Activated CD4-positive, alpha-beta memory T cell treated with anti-CD3 and anti-CD28 coated beads for 36 hours (primary cell): Measurements from ENCODE around the gene MPND. TPM values are rescaled to one million over a fixed set of nuclear protein-coding genes. Genes with fewer than 3 reads are reported as not detected.

Source experiments
- CTCF ChIA-PET: fragments of 350-600 bp; sonication (Branson Sonifier 250); formaldehyde crosslinking; loops from one replicate; lab custom pipeline; 2021; ENCODE audit warnings: antibody characterized with exemption, inconsistent platforms; lab: Charles Lee
- POLR2A ChIA-PET: fragments of 350-600 bp; sonication (Branson Sonifier 250); formaldehyde crosslinking; loops from one replicate; lab custom pipeline; 2021; ENCODE audit warnings: antibody characterized with exemption; lab: Charles Lee
- DNase-seq: peaks from one replicate; pipeline ENCODE4 v3.0.0-alpha.2; 2020
- H3K27ac Mint-ChIP-seq: one replicate; pipeline ENCODE4 v1.8.0; 2021; ENCODE audit warnings: mixed read lengths
- H3K27me3 Mint-ChIP-seq: one replicate; pipeline ENCODE4 v1.8.0; 2021; ENCODE audit warnings: mixed read lengths
- H3K36me3 Mint-ChIP-seq: one replicate; pipeline ENCODE4 v1.8.0; 2021; ENCODE audit warnings: mixed read lengths
- H3K4me1 Mint-ChIP-seq: one replicate; pipeline ENCODE4 v1.8.0; 2021; ENCODE audit warnings: low read depth, mixed read lengths
- H3K4me3 Mint-ChIP-seq: one replicate; pipeline ENCODE4 v1.8.0; 2021; ENCODE audit warnings: mild to moderate bottlenecking, mixed read lengths
- H3K9me3 Mint-ChIP-seq: one replicate; pipeline ENCODE4 v1.8.0; 2021; ENCODE audit warnings: mixed read lengths
- intact Hi-C: fragments of 100-400 bp; cut with micrococcal nuclease; formaldehyde crosslinking; loops from one replicate; pipeline ENCODE4 v1.15.1; 2023
- total RNA-seq, 2 experiments: library from RNA; stranded (reverse); gene quantifications; one replicate each; pipeline ENCODE4 v1.2.3, GENCODE V29; 2021

MPND gene
- total RNA-seq, 2 experiments from 2014 or later = 19.6 to 22.6 TPM

DNA sequence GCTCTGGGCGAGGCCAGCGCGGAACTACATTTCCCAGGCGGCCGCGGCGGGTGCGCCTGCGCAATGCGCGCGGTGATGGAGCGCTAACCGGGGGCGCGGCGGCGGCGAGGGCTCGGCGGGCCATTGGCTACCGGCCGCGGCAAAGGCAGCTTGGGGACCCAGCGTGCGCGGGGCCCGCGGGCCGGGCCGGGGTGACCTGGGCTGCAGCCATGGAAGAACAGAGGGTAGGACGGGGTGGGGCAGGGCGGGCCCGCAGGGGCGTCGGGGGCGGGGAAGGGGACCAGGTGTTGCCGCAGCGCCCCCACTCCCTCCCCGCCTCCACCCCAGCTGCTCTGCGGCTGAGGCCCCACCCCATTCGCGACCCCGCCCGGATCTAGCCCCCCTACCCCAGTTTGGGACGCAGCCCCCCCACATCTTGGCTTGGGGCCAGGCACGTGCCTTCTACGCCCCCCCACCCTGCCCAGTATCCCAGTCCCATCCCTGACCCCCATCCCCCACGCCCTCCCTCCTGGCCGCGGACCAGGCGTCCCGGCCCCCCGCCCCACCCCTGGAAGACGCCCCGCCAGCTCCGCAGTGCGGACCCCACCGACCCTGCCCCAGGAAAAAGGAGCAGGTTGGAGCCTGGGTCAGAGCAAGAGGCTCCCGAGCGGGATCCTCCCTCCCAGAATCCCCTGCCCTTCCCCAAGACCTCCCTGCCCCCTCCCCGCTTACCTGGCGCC is 38.7 kb upstream of the MPND start, which contains the start of gene FSD1:
TSS of gene FSD1 (plus strand) at position 61 of the 719 bp plus-strand sequence. CDS start at position 210, 149 bp downstream.
- DNase-seq = peak; percentile 81
- no peak within 1 kb of the TSS for H3K27ac Mint-ChIP-seq
- ChIA-PET CTCF (interaction anchor here (1.0 kb wide), 1 partner anchor 38 kb away, joined by 3 read pairs; no protein-coding TSS in a partner anchor), POLR2A (interaction anchor here (1.5 kb wide), 1 partner anchor 39 kb away, joined by 6 read pairs; the partner anchor contains the start of gene MPND)
- intact Hi-C loops = no loop called here
- H3K9me3 Mint-ChIP-seq = no peaks in the 10 kb centered on the region
- no peaks in the 10 kb centered on the region for H3K36me3 Mint-ChIP-seq
- H3K27me3 Mint-ChIP-seq = no peaks in the 10 kb centered on the region
- peak within 1 kb of the TSS; percentile 50 for H3K4me3 Mint-ChIP-seq
- peaks cover 28% of the 10 kb centered on the region for H3K4me1 Mint-ChIP-seq

DNA sequence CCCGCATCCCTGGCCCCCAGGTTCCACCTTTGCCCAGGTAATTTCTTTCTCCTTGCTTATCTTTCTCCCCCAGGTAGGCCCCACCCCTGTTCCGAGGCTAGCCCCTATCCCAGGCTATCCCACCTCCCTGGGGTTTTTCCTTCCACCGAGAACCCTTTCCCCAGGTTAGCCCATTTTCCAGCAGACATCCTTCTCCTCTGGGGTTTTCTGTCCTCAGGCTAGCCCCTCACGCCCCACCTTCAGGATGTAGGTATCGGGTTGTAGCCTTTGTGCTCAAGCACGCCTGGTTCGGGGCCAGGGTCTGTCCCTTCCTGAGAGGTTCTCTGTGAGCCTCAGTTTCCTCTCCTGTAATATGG is 38.1 kb upstream of the MPND start:
- no peak for DNase-seq
- Mint-ChIP-seq H3K4me3 (peak overlapping the region; percentile 50), H3K9me3 (no peaks in the 10 kb centered on the region), H3K27ac (no peak overlapping the region), H3K27me3 (no peaks in the 10 kb centered on the region), H3K4me1 (peaks cover 28% of the 10 kb centered on the region), H3K36me3 (no peaks in the 10 kb centered on the region)
- ChIA-PET POLR2A (no interaction called here), CTCF (no interaction called here)
- intact Hi-C loops = no loop called here

DNA sequence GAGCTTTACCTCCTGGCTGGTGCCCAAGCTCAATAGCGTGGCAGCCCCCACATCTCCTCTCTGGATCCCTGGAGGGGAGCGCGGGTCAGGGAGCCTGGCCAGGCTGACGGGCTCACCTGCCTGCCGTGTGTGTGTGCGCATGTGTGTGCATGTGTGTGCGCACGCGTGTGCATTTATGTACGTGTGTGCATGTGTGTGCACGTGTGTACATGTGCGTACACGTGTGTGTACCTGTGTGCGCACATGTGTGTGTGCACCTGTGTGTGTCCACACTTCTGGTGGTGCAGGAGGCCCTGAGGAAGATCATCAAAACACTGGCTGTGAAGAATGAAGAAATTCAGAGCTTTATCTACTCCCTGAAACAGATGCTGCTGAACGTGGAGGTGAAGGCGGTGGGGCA is 37.7 kb upstream of the MPND start:
- intact Hi-C loops = no loop called here
- Mint-ChIP-seq H3K4me1 (peaks cover 28% of the 10 kb centered on the region), H3K27ac (no peak overlapping the region), H3K9me3 (no peaks in the 10 kb centered on the region), H3K4me3 (peak overlapping the region; percentile 50), H3K27me3 (no peaks in the 10 kb centered on the region), H3K36me3 (no peaks in the 10 kb centered on the region)
- ChIA-PET POLR2A (no interaction called here), CTCF (no interaction called here)
- DNase-seq = no peak

DNA sequence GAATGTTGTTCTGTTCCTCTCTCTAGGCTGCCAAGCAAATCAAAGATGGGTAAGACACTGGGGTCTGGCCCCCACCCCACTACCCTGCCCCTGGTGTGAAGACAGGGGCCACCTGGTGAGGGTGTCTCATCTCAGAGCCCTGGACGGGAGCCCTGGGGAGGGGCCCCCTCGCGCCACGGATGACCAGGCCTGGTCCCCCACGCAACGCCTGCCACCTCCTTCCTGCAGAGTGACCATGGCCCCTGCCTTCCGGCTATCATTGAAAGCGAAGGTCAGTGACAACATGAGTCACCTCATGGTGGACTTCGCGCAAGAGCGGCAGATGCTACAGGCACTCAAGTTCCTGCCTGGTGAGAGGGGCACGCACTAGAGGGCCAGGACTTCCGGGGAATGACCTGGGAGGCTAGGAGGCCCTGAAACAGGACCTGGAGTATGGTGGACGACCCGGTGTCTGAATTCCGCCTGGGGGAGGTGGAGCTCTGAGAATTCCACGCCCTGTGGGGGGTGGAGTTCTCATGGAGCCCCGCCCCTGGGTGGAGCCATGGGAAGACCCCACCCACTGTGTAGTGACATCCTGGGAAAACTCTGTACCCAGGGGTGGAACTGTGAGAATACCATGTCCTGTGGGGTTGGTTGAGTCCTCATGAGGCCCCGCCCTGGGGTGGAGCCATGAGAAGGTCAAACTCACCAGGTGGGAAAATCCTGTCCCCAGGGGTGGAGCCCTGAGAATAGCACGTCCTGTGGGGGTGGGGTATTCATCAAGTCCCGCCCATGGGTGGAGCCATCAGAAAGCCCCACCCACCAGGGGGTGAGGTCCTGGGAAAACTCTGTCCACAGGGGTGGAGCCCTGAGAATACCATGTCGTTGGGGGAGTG is 32.9 kb upstream of the MPND start:
- H3K27ac Mint-ChIP-seq = no peak overlapping the region

DNA sequence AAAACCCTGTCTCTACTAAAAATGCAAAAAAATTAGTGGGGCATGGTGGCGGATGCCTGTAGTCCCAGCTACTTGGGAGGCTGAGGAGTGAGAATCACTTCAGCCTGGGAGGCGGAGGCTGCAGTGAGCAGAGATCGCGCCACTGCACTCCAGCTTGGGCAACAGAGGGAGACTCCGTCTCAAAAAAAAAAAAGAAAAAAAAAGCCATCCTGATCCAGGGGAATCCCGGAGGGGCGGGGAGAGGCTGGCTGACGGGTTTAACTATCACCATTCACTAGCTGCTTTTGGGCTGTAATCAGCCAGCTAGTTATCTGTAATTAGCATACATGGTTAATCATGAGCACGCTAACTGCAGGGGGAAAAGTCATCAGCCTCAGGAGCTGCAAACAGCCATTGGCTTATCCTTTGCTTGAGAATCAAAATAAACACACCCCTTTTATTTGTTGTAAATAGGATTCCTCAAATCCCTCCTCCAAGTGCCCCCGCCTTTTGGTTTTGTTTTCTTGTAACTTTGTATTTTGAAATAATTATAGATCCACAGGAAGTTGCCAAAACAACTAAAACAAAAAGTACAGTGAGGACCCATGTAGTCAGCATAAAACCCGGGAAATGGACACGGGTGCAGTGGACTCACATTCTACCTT is 29.4 kb upstream of the MPND start:
- ChIA-PET POLR2A (no interaction called here), CTCF (interaction anchor here (1.0 to 1.7 kb wide), 2 partner anchors 29 to 39 kb away, joined by 4 to 5 read pairs; partner anchors contain the start of gene MPND)
- no peak overlapping the region for H3K27ac Mint-ChIP-seq
- no peaks in the 10 kb centered on the region for H3K27me3 Mint-ChIP-seq
- no peak for DNase-seq
- H3K4me1 Mint-ChIP-seq = no peaks in the 10 kb centered on the region
- no peak overlapping the region for H3K4me3 Mint-ChIP-seq
- no peaks in the 10 kb centered on the region for H3K36me3 Mint-ChIP-seq
- no peaks in the 10 kb centered on the region for H3K9me3 Mint-ChIP-seq
- intact Hi-C loops = no loop called here

More for the DNA sequence above, 32.9 kb upstream of the MPND start:
- Mint-ChIP-seq H3K4me3 (no peak overlapping the region), H3K4me1 (peaks cover under 1% of the 10 kb centered on the region), H3K36me3 (no peaks in the 10 kb centered on the region), H3K9me3 (no peaks in the 10 kb centered on the region), H3K27me3 (no peaks in the 10 kb centered on the region)
- POLR2A ChIA-PET = no interaction called here
- intact Hi-C loops = no loop called here
- CTCF ChIA-PET = no interaction called here
- DNase-seq = peak; percentile 21

DNA sequence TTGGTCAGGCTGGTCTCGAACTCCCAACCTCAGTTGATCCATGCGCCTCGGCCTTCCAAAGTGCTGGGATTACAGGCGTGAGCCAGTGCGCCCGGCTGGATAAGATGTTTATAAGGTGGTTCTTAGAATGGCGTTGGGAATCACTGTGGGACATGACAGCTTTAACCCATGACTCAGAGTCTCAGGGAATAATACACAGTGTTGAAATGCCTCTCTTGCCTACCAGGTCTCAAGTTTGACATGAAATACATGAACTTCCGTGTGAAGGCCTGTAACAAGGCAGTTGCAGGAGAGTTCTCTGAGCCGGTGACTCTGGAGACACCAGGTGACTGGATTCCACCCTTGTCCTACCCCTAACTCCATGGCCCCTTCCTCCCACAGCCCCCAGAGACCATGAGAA is 26.4 kb upstream of the MPND start:
- Mint-ChIP-seq H3K36me3 (no peaks in the 10 kb centered on the region), H3K4me3 (no peak overlapping the region), H3K27me3 (no peaks in the 10 kb centered on the region), H3K4me1 (no peaks in the 10 kb centered on the region), H3K27ac (no peak overlapping the region), H3K9me3 (peaks cover 13% of the 10 kb centered on the region)
- intact Hi-C loops = no loop called here
- no peak for DNase-seq
- CTCF ChIA-PET = no interaction called here
- POLR2A ChIA-PET = no interaction called here

DNA sequence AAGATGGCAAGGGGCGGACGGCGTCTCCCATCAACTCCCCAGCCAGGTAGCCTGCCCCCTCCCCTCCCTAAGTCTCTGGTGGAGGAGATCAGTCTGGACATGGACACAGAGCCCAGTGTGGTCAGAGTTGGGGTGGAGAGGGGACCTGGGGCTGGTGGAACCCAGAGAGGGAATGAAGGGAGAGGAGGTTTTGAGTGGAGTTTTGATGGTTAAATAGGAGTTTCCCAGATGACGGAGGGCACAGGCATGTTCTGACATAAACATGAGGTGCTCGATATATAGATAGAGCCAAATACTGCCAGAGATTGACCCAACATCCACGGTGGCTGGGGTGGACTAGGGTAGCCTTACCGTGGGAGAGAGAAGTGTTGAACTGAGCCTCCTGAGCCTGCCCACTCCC is 24.9 kb upstream of the MPND start:
- CTCF ChIA-PET = interaction anchor here (2.0 kb wide), 1 partner anchor 34 kb away, joined by 5 read pairs; no protein-coding TSS in a partner anchor
- no peak for DNase-seq
- H3K4me3 Mint-ChIP-seq = no peak overlapping the region
- H3K27ac Mint-ChIP-seq = no peak overlapping the region
- no peaks in the 10 kb centered on the region for H3K27me3 Mint-ChIP-seq
- no peaks in the 10 kb centered on the region for H3K36me3 Mint-ChIP-seq
- no peaks in the 10 kb centered on the region for H3K4me1 Mint-ChIP-seq
- H3K9me3 Mint-ChIP-seq = peaks cover 13% of the 10 kb centered on the region
- intact Hi-C loops = no loop called here
- POLR2A ChIA-PET = no interaction called here

DNA sequence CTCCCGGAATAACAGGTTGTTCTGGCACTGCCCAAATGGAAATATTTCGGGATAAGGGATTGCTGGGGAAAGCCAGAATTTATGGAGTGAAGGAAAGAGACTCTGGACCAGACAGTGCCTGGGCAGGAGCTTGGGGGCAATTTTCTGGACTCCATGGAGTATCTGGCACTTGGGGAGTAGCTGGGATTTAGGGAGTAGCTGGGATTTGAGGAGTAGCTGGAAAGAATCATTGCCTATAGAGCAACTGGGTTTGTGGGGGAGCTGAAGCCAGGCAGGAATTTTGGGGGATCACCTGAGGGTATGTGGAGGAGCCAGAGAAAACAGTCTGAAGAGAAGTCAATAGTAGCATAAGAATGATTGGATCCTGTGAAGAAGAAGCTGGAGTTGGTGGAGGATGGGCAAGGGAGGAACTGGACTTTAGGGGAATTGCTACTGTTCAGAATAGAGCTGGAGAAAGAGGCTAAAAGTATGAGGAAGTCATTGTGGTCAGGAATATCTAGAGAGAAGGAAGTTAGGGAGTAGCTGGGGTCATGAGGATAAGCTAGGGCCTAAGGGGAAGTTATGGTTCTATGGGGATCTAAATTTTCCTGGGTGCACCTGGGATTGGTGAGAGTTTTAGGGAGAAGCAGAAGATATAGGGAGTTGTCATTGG is 24.2 kb upstream of the MPND start:
- H3K9me3 Mint-ChIP-seq = peaks cover 13% of the 10 kb centered on the region
- no peaks in the 10 kb centered on the region for H3K4me1 Mint-ChIP-seq
- CTCF ChIA-PET = interaction anchor here (2.0 to 4.4 kb wide), 2 partner anchors 33 to 52 kb away, joined by 5 to 24 read pairs; no protein-coding TSS in a partner anchor
- no peaks in the 10 kb centered on the region for H3K36me3 Mint-ChIP-seq
- H3K27me3 Mint-ChIP-seq = no peaks in the 10 kb centered on the region
- POLR2A ChIA-PET = no interaction called here
- H3K27ac Mint-ChIP-seq = no peak overlapping the region
- no peak for DNase-seq
- no peak overlapping the region for H3K4me3 Mint-ChIP-seq
- intact Hi-C loops = no loop called here

DNA sequence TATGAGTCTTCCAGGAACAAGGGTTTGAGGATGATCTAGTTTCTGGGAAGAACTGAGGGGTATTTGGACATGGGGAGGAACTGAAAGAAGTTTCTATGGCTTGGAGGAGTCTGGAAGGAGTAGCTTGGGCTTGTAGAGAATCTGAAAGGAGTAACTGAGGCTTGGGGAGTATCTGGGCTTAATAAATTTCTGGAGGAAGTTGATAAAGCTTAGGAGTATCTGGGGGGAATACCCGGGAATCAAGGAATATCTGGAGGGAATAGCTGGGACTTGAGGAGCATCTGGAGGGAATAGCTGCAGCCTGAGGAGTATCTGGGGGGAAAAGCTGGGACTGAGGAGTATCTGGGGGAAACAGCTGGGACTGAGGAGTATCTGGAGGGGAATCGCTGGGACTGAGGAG is 22.9 kb upstream of the MPND start:
- DNase-seq = no peak
- POLR2A ChIA-PET = interaction anchor here (0.6 kb wide), 1 partner anchor 108 kb away, joined by 4 read pairs; no protein-coding TSS in a partner anchor
- Mint-ChIP-seq H3K4me1 (no peaks in the 10 kb centered on the region), H3K27ac (no peak overlapping the region), H3K36me3 (no peaks in the 10 kb centered on the region), H3K27me3 (no peaks in the 10 kb centered on the region), H3K4me3 (no peak overlapping the region), H3K9me3 (peaks cover 13% of the 10 kb centered on the region)
- intact Hi-C loops = no loop called here
- CTCF ChIA-PET = interaction anchor here (0.7 to 4.4 kb wide), 5 partner anchors 32 to 1096 kb away, joined by 3 to 24 read pairs (median 4); no protein-coding TSS in a partner anchor

DNA sequence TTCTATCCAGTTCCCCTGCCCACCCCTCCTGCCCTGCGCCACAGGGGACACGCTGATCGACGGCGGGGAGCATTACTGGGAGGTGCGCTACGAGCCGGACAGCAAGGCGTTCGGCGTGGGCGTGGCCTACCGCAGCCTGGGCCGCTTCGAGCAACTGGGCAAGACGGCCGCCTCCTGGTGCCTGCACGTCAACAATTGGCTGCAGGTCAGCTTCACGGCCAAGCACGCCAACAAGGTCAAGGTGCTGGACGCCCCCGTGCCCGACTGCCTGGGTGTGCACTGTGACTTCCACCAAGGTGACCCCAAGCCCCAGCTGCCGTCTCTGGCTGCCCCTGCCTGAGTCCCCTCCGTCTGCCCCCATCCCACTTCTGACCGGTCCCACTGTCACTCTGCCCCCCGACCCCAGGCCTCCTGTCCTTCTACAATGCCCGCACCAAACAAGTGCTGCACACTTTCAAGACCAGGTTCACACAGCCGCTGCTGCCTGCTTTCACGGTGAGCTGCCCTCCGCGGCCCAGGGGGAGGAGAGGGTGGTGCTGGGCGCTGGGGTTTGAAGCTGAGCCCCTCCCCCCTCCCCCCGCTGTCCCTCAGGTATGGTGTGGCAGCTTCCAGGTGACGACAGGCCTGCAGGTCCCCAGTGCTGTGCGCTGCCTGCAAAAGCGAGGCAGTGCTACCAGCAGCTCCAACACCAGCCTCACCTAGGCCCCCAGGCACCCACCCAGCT is 20.3 kb upstream of the MPND start:
- Mint-ChIP-seq H3K4me3 (no peak overlapping the region), H3K9me3 (peaks cover 13% of the 10 kb centered on the region), H3K27me3 (peaks cover 3% of the 10 kb centered on the region), H3K27ac (no peak overlapping the region), H3K4me1 (peaks cover 17% of the 10 kb centered on the region), H3K36me3 (no peaks in the 10 kb centered on the region)
- ChIA-PET POLR2A (interaction anchor here (0.9 kb wide), 1 partner anchor 20 kb away, joined by 4 read pairs; no protein-coding TSS in a partner anchor), CTCF (interaction anchor here (1.1 to 4.4 kb wide), 3 partner anchors 29 to 88 kb away, joined by 3 to 24 read pairs (median 4); no protein-coding TSS in a partner anchor)
- no peak for DNase-seq
- intact Hi-C loops = no loop called here

DNA sequence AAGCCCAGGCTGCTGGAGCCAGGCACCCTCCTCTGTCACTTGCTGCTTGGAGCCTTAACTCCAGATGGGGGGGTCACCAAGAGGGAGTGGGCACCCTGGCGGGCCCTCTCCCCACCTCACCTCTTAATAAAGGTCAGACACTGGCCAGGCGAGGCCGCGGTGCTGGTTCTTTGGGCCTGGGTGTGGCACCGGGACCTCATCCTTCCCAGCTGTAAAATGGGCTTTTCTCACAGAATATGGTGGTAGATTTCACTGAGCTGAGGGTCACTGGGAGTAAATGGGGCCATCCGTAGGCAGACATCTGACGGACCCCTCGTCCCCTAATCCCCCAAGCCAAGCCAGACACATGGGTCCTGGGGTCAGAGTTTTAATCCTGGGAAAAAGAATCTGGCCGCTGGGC is 19.7 kb upstream of the MPND start:
- intact Hi-C loops = no loop called here
- ChIA-PET POLR2A (interaction anchor here (0.6 kb wide), 1 partner anchor 36 kb away, joined by 3 read pairs; no protein-coding TSS in a partner anchor), CTCF (interaction anchor here (1.3 kb wide), 1 partner anchor 29 kb away, joined by 4 read pairs; no protein-coding TSS in a partner anchor)
- H3K9me3 Mint-ChIP-seq = peaks cover 13% of the 10 kb centered on the region
- peaks cover 3% of the 10 kb centered on the region for H3K27me3 Mint-ChIP-seq
- H3K4me1 Mint-ChIP-seq = peaks cover 23% of the 10 kb centered on the region
- no peak for DNase-seq
- H3K27ac Mint-ChIP-seq = no peak overlapping the region
- H3K36me3 Mint-ChIP-seq = peaks cover 4% of the 10 kb centered on the region
- no peak overlapping the region for H3K4me3 Mint-ChIP-seq
